HG02623 (cell line): Measurements from ENCODE around the gene ZNF710.
"Not testable (repeated sequence)": the region's sequence is repeated elsewhere in the genome, so short reads cannot be mapped to it uniquely, and the experiment has no call there.

Experiments used
- ATAC-seq: cut with Tn5 transposase; IDR thresholded peaks from one replicate; pipeline ENCODE4 v1.9.1; 2021; ENCODE audit warnings: moderate library complexity; ENCODE audit not compliant: unreplicated experiment

ZNF710 gene

DNA sequence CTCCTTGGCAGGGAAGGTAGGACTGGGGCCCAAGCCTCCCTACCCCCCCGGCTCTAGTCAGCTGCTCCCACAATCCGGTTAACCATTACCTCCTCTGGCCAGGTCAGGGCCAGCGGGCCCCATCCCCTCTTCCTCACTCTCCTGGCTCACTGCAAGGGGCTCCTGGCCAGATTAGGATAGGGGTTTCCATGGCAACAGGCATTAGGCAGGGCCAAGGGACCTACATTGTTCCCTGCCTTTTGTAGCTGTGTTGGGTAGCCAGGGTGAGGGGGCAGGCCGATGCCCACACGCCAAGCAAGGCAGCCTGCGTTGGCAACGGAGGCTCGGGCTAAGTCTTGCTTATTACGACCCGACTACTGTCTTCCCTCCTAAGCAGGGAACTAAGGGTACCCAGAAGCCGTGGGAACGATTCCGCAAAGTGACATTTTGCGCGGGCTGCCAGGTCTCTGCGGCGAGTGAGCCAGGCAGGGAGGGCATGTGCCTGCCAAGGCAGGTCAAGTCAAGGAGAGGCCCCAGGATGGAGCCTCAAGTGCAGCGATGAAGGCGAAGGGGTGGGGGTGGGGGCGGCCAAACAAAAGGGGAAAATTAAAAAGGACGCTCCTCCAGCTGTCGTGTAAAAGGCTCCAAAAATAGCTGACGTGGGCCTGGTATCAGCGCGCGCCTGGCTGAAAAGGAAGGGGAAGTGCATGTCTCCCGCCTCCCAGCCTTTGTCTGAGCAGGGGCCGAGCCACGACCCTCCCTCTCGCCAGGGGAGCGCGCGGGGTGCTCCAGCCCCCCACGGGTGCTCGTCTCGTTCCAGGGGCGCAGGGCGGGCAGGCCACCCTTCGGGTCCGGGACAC is 100.2 kb downstream of the ZNF710 start:
- ATAC-seq, result no peak

DNA sequence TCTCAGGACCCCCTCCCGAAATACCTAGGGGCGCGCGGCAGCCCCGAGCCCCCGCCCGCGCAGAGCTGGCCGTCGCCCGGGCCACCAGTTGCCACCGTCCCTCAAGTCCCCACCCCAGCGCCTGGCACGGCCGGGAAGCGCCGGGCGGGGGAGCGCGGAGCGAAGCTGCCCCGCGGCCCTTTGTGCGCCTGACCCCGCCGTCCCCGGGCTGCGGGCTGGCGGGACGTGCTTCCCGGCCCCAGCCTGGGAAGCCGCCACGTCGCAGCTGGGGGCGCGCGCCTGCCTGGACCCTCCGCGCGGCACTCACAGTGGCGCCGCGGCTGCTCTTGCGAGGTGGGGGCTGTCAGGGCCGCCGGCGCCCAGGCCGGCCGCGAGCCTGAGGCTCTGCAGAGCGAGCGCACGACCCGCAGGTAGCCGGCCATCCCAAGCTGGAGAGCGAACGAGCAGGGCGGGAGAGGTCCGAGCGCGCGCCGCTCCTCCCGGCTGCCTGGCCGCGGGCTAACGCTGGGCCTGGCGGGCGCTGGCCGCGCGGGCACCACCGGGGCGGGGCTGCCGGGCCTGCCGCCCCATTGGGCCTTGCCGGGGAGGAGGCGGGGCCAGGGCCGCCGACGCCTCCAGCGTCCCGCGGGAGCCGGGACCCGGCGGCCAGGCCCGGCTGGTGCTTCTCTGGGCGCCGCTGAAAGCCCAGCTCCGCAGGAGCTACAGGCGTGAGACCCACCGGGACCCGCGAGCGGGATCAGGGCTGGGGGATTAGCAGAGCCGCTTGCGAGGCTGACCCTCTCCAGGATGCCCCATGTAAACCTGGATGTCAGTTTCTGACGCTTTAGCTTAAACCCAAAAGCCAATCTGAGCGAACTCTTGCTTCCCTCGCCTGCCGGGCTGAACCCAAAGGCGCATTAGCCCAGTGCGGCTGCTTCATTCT is 101.1 kb downstream of the ZNF710 start, which contains the start of gene IDH2:
TSS of gene IDH2 (minus strand) at position 500 of the 922 bp plus-strand sequence. CDS start at position 422, 78 bp downstream.
- peak; percentile 65 for ATAC-seq

DNA sequence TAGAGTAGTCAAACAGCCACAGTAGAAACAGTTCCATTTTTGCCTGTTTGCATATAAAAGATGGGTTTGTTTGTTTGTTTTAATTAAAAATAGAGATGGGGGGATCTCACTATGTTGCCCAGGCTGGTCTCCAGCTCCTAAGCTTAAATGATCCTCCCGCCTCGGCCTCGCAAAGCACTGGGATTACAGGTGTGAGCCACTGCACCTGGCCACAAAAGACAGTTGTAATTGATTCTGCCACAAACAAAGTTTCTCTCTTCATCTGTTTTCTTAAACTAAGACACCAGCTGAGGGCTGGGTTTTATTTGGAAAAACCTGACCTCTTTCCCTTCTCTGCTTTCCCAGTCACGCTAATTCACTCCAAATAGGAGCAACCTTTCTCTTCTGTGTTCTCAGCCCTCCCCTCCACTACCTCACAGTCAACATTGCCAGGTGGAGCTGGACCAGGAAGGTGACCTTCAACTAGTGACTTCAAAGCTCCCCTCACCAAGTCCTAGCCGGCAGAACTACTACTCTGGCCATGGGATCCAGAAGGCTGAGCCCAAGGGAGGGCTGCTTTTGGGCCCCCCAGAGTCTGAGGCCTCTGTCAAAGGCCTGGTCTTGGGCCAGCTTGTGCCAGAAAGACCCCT is 102.7 kb downstream of the ZNF710 start:
- no peak for ATAC-seq

DNA sequence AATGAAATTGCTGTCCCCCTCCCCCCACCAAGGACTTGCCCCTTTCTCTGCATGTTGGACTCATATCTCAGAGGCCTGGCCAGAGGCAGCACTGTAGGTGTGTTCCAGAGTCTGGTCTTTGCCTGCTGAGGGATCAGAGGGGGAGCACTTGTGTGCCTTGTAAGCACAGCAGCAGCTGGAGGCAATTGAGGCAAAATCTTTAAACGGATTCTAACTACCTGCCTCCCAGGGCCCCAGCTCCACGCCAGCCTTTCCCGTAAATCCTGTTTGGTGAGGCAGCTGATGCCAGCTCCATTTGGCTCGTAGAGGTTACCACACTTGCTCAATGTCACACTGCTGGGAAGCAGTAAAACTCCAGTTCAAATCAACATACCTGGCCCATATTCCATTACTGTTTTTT is 103.4 kb downstream of the ZNF710 start:
- no peak for ATAC-seq

DNA sequence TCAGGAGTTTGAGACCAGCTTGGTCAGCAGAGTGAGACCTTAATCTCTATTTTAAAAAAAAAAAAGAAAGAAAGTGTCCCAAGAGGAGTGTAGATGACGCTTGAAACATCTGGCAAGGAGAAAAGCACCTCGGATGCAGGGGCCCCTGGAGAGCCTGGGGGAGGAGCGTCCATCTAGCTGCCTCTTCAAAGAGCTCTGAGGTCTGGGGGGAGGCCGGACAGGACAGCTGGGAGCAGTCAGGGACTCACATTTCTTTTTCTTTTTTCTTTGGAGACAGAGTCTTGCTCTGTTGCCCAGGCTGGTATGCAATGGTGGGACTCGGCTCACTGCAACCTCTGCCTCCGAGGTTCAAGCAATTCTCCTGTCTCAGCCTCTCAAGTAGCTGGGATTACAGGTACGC is 104.4 kb downstream of the ZNF710 start:
- ATAC-seq, result no peak

DNA sequence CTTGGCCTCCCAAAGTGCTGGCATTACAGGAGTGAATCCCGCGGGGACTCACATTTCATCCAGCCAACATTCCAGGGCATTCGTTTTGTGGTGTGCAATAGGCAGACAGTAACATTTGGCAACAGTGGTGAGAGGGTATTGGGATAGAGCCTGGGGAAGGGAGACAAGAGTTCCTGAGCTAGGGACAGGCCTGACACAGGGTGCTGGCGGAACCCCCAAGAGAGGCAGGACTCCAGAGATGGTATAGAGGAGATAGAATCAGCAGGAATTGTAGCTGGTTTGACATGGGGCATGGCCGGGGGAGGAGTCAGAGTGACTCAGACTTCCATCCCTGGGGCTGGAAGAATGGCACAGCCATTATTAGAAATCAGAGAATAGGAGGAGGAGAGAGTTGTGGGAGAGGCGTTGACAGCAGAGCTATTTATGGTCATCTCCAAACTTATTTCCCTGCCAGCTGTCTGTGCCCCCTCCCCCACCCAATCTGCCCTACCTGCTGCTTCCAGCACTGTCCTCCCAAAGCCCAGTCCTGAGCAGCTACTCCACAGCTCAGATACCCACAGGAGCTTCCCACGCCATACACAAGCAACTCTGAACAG is 105.5 kb downstream of the ZNF710 start:
- ATAC-seq, result no peak

DNA sequence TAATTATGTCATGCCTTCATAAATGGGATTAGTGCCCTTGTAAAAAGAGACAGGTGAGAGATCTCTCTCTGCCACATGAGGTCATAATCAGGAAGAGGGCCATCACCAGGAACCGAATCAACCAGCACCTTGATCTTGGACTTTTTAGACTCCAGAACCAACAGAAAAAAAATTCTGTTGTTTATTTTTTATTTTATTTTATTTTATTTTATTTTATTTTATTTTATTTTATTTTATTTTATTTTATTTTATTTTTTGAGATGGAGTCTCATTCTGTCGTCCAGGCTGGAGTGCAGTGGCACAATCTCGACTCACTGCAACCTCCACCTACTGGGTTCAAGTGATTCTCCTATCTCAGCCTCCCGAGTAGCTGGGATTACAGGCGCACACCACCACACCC is 106.9 kb downstream of the ZNF710 start:
- not testable (repeated sequence) for ATAC-seq

DNA sequence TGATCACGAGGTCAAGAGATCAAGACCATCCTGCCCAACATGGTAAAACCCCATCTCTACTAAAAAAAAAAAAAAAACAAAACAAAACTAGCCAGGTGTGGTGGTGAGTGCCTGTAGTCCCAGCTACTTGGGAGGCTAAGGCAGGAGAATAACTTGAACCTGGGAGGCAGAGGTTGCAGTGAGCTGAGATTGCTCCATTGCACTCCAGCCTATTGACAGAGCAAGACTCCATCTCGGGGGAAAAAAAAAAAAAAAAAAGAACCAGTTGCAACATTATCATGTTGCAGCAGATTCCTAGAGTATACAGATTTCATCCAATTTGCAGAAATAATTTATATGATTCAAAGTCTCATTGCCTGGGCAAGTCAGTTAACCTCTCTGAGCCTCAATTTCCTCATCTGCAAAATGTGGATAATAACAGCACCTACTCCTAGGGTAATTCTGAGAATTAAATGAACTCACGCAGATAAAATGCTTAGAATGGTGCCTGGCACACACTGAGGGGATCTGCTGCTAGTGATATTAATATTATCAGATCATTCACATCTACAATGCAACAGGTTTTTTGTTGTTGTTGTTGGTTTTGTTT is 108.1 kb downstream of the ZNF710 start:
- not testable (repeated sequence) for ATAC-seq

DNA sequence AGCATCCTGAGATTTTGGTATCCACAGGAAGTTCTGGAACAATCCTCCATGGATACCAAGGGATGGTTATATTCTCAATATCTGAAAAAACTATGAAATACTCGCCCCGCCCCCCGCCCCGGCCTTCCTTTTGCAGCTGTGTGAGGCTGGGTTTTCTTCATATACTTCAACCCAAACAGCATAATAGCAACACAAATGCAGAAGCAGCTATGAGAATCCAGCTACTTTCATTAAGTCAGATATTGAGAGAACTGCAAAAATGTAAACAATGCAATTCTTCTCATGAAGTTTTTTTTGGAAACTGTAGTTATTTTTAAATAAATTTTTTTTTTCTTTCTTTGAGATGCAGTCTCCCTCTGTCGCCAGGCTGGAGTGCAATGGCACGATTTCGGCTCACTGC is 112.0 kb downstream of the ZNF710 start:
- no peak for ATAC-seq

DNA sequence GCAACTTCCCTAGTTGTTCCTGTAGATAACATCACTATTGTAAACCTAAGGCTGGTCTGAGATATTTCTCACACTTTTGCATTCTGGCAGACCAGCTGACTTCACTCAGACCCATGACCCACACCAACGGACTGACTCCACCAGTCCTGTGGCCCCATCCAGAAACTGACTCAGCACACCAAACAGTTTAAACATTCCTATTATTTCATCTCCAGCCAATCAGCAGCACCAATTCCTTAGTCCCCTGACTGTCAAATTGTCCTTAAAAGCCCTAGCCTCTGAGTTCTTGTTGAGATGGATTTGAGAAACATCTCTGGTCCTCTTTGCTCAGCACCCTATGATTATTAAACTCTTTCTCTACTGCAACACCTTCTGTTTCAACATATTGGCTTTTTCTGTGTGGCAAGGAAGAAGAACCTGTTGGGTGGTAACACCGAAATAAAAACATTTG is 113.4 kb downstream of the ZNF710 start:
- no peak for ATAC-seq

DNA sequence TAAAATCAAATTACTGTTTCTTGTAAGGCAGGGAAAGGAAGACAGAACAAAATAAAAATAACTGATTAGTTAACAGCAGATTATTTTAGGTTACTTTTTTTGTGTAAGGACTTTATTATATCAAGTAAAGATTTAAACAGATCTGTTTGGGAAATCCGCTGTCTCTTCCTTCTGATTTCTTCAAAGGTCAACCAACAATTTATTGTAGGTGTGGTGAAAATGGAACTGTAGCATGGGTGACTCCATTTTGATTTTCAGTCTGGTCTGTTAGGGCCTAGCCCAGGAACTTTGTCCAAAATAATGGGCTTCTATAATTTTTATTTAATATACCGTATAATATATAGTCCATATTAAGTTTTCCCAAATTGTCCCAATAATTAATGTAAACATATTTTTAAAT is 114.7 kb downstream of the ZNF710 start:
- no peak for ATAC-seq

DNA sequence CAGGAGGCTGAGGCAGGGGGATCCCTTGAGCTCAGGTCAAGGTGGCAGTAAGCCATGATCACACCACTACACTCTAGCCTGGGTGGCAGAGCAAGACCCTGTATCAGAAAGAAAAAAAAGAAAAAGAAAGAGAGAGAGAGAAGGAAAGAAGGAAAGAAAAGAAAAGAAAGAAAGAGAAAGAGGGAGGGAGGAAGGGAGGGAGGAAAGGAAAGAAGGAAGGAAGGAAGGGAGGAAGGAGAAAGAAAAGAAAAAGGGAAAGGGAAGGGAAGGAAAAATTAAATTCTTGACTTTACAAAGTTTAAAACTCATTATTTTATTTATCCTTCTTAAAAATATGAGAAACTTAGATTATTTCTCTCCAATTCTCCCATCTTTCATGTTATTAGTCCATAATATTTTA is 118.2 kb downstream of the ZNF710 start:
- ATAC-seq, result no peak

DNA sequence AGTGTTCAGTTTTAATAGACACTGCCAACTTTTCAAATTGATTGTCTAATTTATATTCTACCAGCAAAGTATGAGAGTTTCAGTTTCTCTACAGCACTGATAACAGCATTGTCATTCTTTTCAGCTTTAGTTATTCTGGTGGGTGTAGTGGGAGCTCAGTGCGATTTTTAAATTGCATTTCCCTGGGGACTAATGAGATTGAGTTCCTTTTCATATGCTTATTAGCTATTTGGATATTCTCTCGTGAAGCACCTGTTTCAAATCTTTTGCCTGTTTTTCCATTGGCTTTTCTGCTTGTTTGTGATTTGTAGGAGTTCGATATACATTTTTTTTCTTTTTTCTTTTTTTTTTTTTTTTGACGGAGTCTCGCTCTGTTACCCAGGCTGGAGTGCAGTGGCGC is 120.0 kb downstream of the ZNF710 start:
- no peak for ATAC-seq

DNA sequence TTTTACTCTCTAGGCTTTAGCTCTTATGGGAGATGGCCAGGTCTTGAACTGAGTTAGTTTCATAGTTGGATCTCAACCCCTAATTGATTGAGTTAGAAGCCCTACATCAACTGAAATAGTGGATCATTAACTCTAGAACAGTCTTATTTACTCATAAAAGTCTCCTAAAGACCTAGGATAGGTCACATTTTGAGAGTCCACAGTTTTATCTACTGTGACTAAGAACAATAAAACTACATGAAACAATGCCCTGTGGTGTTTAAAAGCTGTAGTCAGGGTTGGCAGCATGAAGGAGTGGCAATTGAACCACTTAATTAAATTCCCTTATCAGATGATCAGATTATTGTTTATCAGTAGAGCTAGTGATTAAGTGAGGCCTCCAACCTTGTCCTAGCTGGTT is 123.4 kb downstream of the ZNF710 start:
- no peak for ATAC-seq

DNA sequence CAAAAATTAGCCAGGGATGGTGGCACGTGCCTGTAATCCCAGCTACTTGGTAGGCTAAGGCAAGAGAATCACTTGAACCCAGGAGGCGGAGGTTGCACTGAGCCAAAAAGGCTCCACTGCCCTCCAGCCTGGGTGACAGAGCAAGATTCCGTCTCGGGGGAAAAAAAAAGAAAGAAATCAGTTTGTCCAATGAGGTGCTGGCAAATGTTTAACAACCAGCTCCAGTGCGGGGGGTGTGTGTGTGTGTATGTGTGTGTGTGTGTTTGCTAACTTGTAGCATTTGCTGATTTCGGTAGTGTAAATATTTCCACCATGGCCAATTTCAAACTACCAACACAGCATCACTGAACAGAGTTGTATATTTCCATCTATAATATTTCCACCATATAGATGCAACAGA is 124.9 kb downstream of the ZNF710 start:
- ATAC-seq, result no peak

DNA sequence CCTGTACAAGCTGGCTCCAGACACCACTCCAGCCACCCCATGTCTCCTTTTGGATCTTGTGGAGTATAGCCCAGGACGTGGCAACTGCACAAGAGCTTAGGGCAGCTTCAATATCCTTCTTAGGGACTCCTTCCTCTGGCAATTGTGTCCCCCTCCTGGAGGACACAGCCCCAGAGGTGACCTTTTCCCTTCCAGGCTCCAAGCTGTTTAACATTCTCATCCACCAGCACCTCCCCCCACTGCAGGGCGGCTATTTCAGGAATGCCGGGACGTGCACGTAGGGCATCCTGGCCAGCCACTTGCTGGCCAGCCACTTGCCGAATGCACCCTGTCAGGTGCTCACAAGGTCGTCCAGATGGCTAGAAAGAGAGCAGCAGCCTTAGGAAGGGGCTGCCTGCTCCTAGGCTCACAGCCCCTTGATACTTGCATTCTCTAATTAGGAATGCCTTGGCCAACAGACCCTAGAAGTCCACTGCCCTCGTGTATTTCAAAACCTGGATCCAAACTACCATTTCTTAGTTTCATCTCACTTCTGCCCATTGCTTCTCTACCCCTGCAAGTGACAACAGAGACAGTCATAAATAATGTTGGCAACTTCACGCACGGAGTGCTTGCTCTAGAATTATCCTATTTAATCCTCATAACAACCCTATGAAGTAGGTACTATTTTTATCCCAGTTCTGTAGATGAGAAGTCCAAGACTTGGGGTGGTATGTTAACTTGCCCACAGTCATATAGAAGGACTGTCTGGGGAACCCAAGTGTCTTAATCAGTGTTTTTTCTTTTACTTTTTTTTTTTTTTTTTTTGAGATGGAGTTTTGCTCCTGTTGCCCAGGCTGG is 125.7 kb downstream of the ZNF710 start:
- ATAC-seq, result no peak

DNA sequence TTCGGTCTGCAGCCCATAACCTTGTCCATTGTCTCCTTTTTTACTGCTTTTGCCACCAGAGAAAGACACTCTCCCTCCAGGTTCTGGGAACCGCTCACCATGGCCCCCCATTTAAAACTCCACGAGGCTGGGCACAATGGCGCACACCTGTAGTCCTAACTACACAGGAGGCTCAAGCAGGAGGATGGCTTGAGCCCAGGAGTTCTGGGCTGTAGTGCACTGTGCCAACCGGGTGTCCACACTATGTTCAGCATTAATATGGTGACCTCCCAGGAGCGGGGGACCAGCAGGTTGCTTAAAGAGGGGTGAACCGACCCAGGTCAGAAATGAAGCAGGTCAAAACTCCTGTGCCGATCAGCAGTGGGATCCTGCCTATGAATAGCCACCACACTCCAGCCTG is 129.2 kb downstream of the ZNF710 start:
- ATAC-seq, result no peak
